GM21825 (cell line): ENCODE results near the gene C13orf46.

Experiments
- ATAC-seq: cut with Tn5 transposase; IDR thresholded peaks from one replicate; pipeline ENCODE4 v1.9.1; 2021; ENCODE audit warnings: mild to moderate bottlenecking, moderate library complexity; ENCODE audit not compliant: unreplicated experiment

Gene C13orf46

GRCh38 chr13:113956571-113956970 lies 17.3 kb downstream of the C13orf46 start:
- no peak for ATAC-seq

DNA sequence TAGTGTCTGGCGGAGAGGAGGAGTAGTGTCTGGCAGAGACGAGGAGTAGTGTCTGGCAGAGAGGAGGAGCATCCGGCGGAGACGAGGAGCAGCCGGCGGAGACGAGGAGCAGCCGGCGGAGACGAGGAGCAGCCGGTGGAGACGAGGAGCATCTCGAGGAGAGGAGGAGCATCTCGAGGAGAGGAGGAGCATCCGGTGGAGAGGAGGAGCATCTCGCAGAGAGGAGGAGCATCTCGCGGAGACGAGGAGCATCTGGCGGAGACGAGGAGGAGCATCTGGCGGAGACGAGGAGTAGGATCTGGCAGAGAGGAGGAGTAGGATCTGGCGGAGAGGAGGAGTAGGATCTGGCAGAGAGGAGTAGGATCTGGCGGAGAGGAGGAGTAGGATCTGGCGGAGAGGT lies 18.2 kb downstream of the C13orf46 start:
- ATAC-seq = no peak

DNA sequence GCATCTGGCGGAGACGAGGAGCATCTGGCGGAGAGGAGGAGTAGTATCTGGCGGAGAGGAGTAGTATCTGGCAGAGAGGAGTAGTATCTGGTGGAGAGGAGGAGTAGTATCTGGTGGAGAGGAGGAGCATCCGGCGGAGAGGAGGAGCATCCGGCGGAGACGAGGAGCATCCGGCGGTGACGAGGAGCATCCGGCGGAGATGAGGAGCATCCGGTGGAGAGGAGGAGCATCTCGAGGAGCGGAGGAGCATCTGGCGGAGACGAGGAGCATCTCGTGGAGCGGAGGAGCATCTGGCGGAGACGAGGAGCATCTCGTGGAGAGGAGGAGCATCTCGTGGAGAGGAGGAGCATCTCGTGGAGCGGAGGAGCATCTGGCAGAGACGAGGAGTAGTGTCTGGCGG lies 18.6 kb downstream of the C13orf46 start:
- ATAC-seq = no peak

- no peak for ATAC-seq
Observed at GRCh38 chr13:113954046-113954835, 19.6 kb downstream of the C13orf46 start.

DNA sequence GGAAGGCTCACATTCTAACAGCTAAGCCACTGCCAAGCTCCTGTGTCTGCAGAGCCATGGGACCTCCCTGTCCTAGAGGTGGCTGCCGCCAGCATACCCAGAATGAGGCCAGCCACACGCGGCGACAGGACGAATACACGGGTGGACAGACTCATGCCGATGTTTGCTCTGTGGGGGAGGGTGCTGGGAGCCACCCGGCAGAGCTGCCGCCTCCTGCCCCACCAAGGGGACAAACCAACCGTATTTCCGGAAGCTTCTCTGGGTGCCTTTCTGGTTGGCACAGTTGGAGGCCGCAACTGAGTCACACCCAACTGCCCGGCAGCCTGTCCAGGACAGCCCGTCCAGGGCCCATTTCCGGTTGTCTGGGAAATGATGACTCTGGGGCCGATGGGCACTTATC lies 20.3 kb downstream of the C13orf46 start:
- ATAC-seq = no peak

GRCh38 chr13:113952983-113953520 lies 20.8 kb downstream of the C13orf46 start:
- ATAC-seq = no peak

DNA sequence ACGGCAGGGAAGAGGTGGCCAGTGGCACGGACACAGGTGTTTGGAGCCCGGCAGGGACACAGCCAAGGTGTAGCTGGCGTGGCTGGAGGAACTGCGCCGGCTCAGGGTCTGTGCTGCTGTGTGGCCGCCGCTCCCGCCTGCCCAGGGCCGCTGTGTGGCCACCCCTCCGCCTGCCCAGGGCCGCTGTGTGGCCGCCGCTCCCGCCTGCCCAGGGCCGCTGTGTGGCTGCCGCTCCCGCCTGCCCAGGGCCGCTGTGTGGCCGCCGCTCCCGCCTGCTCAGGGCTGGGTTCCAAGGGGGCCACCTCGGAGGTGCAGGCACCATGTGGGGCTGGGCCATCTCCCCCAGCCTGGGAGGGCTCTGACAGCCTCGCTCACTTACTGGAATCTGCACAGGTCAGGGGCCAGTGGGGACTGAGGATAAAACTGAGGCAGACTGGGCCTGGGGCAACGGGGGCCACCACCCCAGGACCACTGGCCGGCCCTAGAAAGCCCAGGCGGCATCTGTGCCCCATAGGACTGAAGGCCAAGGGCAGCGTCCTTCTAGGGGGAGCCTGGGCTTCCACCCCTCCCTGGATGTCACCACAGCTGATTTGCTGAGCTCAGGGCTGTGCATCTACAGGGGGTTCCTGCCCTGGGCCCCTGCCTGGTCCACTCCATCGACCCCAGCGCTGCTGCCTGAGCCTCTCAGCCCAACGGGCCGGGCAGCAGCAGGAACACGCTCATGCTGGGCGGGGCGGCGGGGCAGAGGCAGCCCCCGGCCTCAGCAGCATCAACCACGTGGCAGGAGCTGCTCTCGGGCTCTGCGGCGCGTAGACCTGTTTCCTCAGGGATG lies 21.5 kb downstream of the C13orf46 start:
- no peak for ATAC-seq

DNA sequence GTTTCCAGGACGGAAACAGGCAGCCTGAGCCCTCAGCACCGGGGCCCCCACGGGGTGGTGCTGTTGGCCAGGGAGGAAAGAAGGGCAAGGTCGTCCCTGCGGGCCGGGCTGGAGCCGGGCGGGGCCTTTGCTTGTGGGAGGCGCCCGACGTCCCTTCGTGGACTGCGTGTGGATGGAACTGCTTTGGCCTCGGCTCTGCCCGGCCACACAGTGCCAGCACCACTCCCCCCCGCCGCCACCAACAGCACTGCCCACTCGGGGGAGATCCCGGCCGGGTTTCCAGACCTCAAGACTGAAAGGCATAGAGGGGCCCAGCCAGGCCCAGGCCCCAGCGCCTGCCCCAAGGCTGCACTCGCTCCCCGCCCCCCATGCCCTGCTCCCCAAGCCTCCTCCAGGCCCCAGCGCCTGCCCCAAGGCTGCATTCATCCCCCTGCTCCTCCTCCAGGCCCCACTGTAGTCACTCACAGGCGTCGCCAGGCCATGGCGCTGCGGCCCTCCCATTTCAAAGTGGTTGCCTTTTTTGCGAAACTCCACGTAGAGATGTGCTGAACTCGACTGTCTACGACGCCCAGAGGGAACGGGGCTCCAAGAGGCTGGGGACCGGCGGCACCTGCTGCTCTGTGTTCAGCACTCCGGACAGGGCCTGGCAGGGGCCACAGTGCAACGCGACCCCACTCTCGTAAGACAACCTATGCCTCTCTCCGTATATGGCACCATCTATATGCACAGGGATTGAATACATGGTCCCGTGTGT lies 22.5 kb downstream of the C13orf46 start:
- peak; percentile 70 for ATAC-seq

DNA sequence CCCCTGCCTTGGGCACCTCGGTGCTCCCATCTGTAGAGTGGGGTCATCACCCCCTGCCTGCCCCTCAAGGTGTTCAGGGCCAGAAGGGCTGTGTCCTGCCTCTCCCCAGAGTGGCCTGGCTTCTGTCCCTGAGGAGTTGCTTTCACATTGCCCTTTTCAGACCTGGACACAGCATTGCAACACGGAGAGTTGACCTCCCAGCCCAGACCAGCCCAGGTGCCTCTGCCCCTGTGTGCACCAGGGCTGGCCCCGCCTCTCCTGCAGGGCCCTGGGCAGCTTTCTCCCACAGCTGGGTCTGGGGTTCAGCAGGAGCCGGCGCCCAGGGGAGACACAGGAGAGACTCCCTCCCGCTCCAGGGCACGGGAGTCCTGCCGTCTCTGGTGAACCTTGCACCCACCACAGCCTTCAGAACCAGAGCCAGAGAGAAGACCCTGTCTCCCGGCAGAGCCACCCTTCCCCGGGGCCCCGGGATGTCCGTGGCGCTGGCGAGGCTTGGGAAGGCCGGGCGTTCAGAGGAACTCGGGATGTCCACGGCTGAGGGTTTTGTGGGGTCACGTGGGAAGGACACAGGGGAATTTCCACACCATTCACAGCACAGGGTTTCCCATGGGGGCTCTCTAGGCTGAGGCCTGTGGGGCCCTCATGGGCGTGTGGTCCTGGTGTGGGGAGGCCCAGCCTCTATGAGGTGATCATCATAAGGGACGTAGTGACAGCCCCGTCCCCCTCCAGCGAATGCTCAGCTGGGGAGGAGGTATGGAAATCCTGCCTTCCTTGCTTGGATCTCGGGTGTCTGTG lies 23.2 kb downstream of the C13orf46 start:
- ATAC-seq = no peak

DNA sequence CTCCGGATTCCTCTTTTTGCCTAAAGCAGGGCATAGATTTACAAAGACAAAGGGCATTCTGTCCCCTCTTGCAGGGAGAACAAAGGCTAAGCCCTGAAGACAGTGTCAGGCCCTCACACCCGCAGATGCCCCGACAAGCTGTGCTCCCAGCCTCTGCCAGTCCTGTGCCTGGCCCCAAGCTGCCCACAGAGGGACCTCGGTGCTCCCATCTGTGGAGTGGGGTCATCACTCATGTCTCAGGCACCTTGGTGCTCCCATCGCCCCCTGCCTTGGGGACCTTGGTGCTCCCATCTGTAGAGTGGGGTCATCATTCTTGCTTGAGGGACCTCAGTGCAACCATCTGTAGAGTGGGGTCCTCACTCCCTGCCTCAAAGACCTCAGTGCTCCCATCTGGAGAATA lies 24.3 kb downstream of the C13orf46 start:
- ATAC-seq = no peak

DNA sequence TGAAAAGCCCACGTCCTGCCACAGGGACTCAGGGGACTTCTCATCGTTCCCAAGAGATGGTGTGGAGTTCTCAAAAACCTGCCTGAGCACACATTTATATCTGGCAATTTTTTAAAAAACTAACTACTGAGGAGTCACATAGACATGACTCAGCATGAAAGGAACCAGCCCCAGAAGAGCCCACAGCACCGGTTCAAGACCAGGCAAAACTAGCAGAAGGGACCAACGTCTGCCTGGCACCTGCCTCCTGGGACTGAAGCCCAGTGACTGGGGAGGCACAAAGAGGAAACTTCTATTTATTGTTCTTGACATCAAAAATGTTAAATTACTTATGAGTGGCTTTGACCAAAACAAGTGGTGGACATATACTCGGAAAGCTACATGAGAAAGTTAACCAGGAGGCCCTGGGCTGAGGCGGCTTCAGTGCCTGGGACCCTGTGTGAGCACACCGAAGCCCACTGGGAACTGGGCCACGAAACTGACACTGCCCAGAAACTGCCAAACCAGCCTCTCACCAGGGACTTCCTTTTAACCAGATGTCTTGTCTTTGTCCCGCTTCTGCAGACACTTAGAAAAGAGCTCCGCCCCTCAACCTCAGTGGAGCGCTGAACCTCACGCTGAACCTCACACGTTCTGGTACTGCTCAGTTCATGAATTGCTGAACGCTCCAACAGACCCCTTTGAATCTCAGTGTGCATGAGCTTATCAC lies 25.7 kb downstream of the C13orf46 start:
- no peak for ATAC-seq

DNA sequence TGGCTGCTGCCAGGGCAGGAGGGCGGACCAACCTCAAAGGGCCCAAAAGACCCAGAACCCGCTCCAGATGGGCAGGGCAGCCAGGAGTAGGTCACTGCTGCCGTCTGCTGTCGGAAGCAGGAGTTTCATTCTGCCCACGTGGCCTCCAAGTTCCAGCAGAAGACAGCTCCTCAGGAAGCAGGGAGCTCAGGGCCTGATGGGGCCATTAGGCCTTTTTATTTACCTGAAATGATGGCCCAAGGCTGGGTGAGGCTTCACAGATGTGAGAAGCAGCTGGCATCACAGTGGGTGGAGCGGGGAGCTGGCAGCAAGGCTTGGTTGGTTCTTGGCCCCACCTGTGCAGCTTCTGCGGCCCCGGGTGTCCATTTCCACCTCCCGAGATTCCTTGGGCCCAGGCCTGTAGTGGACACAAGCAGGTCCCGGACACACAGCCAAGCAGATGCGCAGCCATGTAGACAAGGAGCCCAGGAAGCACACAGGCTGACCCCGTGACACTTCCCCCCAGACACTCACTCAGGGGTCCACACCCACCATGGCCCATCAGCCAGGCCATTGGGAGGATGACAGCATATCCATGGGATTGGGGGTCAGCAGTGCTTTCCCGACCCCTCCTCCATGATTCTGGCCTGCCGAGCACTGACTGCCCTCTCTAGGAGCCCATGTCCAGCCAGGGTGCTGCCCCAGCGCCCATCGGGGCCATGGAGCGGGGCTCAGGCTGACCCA lies 26.4 kb downstream of the C13orf46 start:
- no peak for ATAC-seq

DNA sequence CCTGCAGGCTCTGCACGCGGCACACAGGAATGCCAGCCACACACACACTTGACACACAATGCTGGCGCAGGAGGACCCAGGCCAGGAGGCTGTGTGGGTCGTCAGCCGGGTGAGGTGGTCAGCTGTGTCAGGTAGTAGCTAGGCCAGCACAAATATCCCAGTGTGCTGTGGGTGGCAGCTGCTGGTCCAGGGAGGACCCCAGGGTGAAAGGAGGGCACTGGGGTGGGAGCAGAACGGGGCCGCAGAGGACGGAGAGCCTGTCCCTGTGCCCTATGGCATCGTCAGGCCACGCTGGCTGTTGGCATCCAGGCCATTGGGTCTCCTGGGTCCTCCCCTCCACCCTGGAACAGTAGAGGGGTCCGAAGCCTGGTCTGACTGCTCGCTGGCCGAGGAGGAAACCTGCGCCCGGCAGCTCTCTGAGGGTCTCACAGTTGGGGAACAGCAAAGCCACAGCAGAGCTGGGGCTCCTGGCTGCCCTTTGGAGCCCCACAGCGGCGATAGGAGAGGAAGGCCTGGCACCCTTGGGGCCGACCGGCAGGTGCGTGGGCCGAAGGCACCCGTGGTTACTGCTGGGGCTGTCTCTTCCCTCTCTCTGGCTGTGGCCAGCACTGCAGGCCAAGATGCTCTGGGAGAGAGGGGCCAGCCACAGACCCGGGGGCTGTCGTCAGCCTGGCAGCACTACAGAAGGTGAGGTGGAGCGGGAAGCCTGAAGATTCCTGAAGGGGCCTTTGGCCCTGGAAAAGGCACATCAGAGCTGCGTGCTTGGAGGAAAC lies 27.3 kb downstream of the C13orf46 start:
- ATAC-seq = no peak

GRCh38 chr13:113945857-113946408 lies 27.9 kb downstream of the C13orf46 start:
- no peak for ATAC-seq

- no peak for ATAC-seq
Observed at GRCh38 chr13:113943821-113944565, 29.9 kb downstream of the C13orf46 start.

- no peak for ATAC-seq
Observed at GRCh38 chr13:113942591-113943103, 31.2 kb downstream of the C13orf46 start.

- no peak for ATAC-seq
Observed at GRCh38 chr13:113941571-113942191, 32.2 kb downstream of the C13orf46 start.
